Measurements from ENCODE around the gene RCOR3.

RCOR3 gene

DNA sequence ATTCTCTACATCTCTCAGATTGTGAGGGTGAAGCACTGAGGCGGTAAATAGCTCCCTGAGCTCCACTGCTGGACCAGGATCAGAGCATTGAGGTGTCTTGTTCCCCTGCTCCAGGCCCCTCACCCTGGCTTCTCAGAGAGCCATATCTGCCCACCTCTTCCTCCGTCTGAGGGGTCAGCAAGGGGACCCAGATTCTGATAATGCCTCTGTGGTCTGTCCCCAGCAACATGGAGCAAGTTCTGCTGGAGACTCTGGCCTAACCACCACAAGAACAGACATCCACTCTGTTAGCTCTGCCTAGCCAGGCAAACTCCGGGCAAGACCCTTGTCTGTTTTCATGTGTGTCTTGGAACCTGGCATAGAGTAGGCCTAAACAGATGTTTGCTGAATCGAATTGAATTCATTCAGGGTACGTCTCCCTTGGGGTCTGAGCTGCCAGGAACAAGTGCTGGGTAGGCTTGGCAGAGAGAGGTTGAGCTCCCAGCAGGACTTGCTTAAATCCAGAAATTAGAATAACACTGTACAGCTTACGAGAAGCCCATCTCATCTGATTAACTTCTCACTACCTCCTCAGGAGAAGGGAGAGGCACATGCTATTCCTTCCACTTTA lies 69.8 kb downstream of the RCOR3 start:
- Histone ChIP-seq H3K36me3 (ENCODE audit: control insufficient read depth, insufficient read depth, low read length) (no peaks in the 10 kb centered on the region), H3K27me3 (replicated peaks; ENCODE audit: control insufficient read depth, insufficient read depth, low read length) (no peaks in the 10 kb centered on the region), H3K4me3 (replicated peaks; ENCODE audit: low read depth, low read length) (peak overlapping the region; percentile 67)
- no peak for DNase-seq (ENCODE audit: extremely low read depth, insufficient read length)
- TF ChIP-seq, protein P1, sequence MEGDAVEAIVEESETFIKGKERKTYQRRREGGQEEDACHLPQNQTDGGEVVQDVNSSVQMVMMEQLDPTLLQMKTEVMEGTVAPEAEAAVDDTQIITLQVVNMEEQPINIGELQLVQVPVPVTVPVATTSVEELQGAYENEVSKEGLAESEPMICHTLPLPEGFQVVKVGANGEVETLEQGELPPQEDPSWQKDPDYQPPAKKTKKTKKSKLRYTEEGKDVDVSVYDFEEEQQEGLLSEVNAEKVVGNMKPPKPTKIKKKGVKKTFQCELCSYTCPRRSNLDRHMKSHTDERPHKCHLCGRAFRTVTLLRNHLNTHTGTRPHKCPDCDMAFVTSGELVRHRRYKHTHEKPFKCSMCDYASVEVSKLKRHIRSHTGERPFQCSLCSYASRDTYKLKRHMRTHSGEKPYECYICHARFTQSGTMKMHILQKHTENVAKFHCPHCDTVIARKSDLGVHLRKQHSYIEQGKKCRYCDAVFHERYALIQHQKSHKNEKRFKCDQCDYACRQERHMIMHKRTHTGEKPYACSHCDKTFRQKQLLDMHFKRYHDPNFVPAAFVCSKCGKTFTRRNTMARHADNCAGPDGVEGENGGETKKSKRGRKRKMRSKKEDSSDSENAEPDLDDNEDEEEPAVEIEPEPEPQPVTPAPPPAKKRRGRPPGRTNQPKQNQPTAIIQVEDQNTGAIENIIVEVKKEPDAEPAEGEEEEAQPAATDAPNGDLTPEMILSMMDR (IDR thresholded peaks at IDR 0.05; ENCODE audit: insufficient read depth, low read length, poor library complexity, severe bottlenecking): no peak

DNA sequence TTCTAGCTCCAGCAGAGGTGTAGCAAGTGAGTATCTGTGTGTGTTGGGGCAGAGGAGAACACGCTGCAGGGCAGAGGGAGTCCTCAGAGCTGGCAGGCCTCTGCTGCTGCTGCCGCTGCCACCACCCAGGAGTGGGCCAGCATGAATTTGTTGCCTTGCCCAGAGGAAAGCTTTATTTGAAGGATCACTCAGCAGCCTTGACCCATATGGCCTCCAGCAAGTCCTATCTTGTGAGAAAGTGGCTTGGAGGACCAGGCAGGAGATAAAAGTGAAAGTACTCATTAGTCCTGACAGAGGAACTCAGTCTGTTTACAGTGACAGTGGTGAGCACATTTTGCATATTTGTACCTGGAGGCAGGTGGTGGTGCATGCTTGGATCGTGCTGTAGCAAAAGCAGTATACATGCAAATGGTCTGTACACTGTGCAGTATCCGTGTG lies 70.6 kb downstream of the RCOR3 start:
- Histone ChIP-seq H3K36me3 (ENCODE audit: control insufficient read depth, insufficient read depth, low read length) (no peaks in the 10 kb centered on the region), H3K27me3 (replicated peaks; ENCODE audit: control insufficient read depth, insufficient read depth, low read length) (no peaks in the 10 kb centered on the region), H3K4me3 (replicated peaks; ENCODE audit: low read depth, low read length) (peak overlapping the region; percentile 67)
- DNase-seq (ENCODE audit: extremely low read depth, insufficient read length): peak; percentile 44
- TF ChIP-seq, protein P1 (IDR thresholded peaks at IDR 0.05; ENCODE audit: insufficient read depth, low read length, poor library complexity, severe bottlenecking): no peak

DNA sequence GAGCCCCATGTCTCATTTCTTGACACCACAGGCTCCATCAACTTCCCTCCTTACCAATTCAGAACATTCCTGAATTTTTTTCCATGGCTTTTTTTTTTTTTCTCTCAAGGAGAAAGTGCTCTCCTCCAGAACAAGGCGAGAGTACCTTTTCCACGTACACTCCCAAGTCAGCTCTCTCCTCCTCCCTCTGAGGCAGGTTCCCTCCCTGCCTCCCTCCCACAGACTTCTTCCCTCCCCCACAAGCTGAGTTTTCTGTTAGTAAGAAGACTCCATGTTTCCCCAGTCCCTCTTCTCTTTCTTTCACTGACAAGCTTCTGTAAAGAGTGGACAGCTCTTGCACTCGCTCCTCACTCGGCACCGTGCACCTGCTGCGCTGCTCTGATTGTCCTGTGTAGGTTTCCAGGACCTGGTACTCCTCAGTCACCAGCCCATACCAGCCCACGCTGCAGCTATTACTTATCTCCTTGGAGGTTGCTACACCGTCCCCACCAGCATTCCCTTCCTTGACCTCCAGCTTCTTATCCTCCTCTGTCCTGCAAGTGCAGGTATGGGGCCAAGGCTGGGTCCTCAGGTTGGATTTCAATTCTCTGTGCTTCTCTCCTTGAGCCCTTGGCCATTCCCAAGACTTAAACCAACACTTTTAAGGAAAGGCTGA lies 71.2 kb downstream of the RCOR3 start:
- no peaks in the 10 kb centered on the region for H3K27me3 ChIP-seq (replicated peaks; ENCODE audit: control insufficient read depth, insufficient read depth, low read length)
- H3K4me3 ChIP-seq (replicated peaks; ENCODE audit: low read depth, low read length): no peak overlapping the region
- no peaks in the 10 kb centered on the region for H3K36me3 ChIP-seq (ENCODE audit: control insufficient read depth, insufficient read depth, low read length)
- TF ChIP-seq, protein P1 (IDR thresholded peaks at IDR 0.05; ENCODE audit: insufficient read depth, low read length, poor library complexity, severe bottlenecking): no peak
- DNase-seq (ENCODE audit: extremely low read depth, insufficient read length): no peak

DNA sequence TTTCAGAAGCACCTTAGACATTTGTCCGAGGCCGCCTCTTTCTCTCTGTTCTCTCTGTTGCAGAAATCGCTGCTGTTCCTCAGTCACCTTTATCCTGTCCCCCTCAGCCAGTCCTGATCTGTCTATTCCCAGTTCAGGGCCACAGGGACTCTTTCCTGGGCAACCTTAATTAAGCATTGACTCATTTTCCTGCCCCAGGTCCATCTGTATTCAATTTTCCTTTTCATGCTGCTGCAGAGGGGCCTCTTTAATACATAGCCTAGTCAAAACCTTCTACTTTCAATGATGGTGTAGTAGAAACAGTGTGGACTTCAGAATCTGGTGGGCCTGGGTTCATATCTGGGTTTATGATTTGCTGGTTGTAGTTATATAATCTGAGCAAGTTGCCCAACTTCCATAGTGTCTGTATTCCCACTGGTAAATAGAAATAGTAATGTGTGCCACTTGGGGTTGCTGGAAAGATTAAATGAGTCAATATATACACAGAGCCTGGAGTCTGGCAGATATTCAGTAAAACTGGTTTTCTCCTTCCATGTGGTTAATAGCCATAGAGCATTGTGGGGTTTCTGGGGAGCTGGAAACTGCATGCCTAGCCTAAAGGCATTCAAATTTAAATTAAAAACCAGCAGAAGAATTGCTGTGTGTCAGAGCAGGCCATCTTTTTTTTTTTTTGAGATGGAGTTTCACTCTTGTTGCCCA lies 72.0 kb downstream of the RCOR3 start:
- TF ChIP-seq, protein P1 (IDR thresholded peaks at IDR 0.05; ENCODE audit: insufficient read depth, low read length, poor library complexity, severe bottlenecking): no peak
- Histone ChIP-seq H3K4me3 (replicated peaks; ENCODE audit: low read depth, low read length) (no peak overlapping the region), H3K27me3 (replicated peaks; ENCODE audit: control insufficient read depth, insufficient read depth, low read length) (no peaks in the 10 kb centered on the region), H3K36me3 (ENCODE audit: control insufficient read depth, insufficient read depth, low read length) (no peaks in the 10 kb centered on the region)
- DNase-seq (ENCODE audit: extremely low read depth, insufficient read length): no peak

DNA sequence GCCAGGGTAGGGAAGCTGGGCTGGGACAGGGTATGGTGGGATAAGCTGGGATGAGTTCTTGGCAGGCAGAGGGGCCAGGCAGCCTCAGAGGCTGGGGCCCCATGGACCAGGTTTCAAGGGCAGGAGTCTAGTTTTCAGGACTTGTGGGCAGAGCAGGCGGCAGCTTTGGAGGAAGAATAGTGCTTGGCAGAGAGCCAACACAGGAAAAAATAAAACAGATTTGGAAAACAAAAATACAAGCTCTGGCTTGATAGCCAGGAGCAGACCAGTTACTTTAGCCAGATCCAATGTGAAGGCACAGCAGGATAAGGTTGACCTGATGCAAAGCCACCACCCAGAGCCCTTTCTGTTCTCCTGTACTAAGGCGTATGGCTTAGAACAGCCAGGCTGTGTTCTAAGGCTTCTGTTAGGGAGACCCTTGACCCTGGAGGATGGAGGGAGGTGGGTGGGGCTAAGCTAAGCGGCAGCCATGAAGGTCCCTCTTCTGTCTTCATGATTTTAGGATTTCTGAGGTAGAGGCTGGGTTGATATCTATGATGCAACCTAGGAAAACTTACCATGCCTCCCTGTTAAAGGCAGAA lies 73.0 kb downstream of the RCOR3 start:
- DNase-seq (ENCODE audit: extremely low read depth, insufficient read length): no peak
- H3K27me3 ChIP-seq (replicated peaks; ENCODE audit: control insufficient read depth, insufficient read depth, low read length): no peaks in the 10 kb centered on the region
- H3K36me3 ChIP-seq (ENCODE audit: control insufficient read depth, insufficient read depth, low read length): no peaks in the 10 kb centered on the region
- H3K4me3 ChIP-seq (replicated peaks; ENCODE audit: low read depth, low read length): no peak overlapping the region
- TF ChIP-seq, protein P1 (IDR thresholded peaks at IDR 0.05; ENCODE audit: insufficient read depth, low read length, poor library complexity, severe bottlenecking): no peak
